ENCODE results near the gene TRAT1.

The TRAT1 gene

DNA sequence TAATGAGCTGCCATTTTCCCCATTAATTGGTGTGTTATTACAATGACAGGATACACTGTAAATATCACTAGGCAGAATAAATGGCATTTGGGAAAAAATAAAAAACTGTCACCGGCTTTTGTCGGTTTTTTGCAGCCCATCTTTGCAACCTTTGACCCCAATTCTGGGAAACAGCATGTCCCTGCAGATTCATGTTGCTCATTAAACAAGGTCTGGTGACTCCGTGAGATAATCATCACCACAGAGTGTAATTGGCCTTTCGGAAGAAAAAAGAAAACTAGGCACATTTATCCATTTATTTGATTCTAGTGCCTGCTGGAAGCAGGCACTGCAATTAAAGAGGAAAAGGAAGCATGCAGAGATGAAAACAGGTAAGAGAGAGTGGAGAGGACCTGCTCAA is 64.5 kb downstream of the TRAT1 start:
- H3K27ac ChIP-seq, result no peak overlapping the region
- TF ChIP-seq, protein P1, sequence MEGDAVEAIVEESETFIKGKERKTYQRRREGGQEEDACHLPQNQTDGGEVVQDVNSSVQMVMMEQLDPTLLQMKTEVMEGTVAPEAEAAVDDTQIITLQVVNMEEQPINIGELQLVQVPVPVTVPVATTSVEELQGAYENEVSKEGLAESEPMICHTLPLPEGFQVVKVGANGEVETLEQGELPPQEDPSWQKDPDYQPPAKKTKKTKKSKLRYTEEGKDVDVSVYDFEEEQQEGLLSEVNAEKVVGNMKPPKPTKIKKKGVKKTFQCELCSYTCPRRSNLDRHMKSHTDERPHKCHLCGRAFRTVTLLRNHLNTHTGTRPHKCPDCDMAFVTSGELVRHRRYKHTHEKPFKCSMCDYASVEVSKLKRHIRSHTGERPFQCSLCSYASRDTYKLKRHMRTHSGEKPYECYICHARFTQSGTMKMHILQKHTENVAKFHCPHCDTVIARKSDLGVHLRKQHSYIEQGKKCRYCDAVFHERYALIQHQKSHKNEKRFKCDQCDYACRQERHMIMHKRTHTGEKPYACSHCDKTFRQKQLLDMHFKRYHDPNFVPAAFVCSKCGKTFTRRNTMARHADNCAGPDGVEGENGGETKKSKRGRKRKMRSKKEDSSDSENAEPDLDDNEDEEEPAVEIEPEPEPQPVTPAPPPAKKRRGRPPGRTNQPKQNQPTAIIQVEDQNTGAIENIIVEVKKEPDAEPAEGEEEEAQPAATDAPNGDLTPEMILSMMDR (conservative IDR thresholded peaks at IDR 0.05), result no peak

DNA sequence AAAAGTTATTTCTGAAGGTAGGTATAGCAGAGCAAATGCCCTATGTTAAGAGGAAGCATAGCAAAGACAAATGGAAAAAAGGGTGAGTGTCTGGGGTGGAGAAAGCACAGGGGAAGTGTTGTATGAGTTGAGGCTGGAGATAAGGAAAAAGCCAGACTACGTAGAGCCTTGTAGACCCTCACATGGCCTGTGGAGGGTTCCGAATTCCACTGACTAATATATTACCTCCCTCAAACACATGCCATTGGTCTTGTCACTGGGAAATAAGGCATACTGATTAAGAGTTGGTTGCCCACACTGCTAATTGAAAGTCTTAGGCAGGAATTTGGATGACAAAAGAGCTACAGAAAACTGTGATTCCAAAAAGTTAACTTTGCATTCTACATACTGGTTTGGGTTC is 65.2 kb downstream of the TRAT1 start:
- no peak overlapping the region for H3K27ac ChIP-seq
- TF ChIP-seq, protein P1 (conservative IDR thresholded peaks at IDR 0.05), result no peak

DNA sequence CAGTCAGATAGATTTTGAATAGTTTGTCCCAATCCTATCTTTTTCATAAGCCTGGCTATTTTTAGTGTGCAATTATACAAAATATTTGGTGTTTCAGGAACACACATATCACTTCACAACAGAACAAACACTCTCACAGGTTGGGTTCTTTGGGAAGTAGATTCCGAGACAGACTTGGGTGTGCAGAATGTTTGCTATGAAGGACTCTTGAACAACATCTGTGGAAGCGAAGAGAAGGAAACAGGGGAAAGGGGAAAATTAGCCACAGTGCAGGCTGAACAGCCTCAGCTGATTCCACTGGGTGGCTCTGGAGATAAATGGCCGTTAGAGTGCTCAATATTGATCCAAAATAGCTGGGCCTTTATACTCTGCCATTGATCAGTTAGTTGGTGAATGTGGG is 69.2 kb downstream of the TRAT1 start:
- no peak overlapping the region for H3K27ac ChIP-seq

DNA sequence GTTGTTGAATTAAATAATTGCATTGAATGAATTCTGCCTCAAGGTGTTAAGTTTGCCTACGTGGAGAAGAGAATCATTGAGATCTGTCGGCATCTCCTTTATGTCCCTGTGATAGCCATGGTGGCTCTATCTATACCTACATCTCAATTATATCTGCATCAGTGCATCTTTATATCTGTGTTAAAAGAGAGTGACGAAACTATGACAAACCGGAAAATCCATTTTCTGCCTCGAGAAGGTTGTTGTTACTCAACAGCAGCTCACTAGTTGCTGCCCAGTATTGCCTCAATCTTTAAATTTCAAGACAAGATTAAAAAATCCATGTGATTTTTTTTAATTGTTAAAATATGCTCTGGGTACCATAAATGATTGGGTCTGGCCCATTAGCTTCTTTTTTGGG is 72.4 kb downstream of the TRAT1 start:
- TF ChIP-seq, protein P1 (conservative IDR thresholded peaks at IDR 0.05), result no peak
- no peak overlapping the region for H3K27ac ChIP-seq

More for the DNA sequence above, 69.2 kb downstream of the TRAT1 start:
- TF ChIP-seq, protein P1 (conservative IDR thresholded peaks at IDR 0.05), result no peak

DNA sequence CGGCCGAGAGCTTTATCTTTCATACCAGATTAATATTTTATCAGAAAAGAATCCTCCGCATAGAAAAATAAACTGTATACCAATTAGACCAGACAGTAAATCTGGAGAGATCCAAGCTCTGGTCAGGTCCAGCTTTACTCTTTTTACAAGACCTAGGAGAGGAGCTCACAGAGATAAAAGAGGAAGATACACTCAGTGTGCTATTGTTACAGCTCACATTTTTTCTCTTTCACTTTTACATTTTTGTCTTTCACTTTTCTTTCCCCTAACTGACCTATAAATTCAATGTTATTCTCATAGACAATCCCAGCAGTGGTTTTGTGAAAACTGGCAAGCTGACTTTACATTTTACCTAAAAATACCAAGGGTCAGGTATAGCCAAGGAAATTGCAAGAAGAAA is 75.3 kb downstream of the TRAT1 start:
- H3K27ac ChIP-seq, result no peak overlapping the region
- TF ChIP-seq, protein P1 (conservative IDR thresholded peaks at IDR 0.05), result no peak

DNA sequence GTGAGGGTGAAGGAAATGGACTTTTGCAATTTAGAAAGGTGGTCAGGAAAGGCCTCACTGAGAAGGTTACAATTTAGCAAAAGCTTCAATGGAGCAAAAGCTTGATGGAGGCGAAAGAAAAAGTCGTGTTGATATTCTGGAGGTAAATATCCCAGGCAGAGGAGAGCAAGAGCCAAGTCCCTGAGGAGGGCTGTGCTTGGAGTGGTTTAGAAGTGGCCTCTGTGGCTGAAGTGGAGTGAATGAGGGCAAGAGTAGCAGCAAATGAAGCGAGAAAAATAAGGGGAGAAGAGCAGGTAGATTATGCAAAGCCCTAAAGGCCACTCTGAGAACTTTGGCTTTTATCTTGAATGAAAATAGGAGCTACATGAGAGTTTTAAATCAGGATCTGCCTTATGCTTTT is 76.9 kb downstream of the TRAT1 start:
- H3K27ac ChIP-seq, result no peak overlapping the region
- TF ChIP-seq, protein P1 (conservative IDR thresholded peaks at IDR 0.05), result no peak
